H1 (cell line): ENCODE data around the gene B4GAT1.

Experiments
- EZH2 ChIP-seq: fragments of 200-600 bp; sonication (generic); IDR thresholded peaks from 2 replicates; pipeline ENCODE4 v1.7.1; 2012; ENCODE audit warnings: low read depth, mild to moderate bottlenecking, moderate library complexity, low read length, inconsistent platforms; ENCODE audit not compliant: severe bottlenecking
- JUND ChIP-seq: IDR thresholded peaks from 2 replicates; pipeline ENCODE4 v1.6.1; 2011; ENCODE audit warnings: mild to moderate bottlenecking, improper control_type of control experiment, low read length
- POLR2A ChIP-seq, 2 experiments: IDR thresholded peaks; 1 replicate in 1 of 2; 2 replicates in 1 of 2; pipeline ENCODE4 v1.6.1; 2011; ENCODE audit warnings: low read depth in 2 of 2, low read length in 2 of 2, mild to moderate bottlenecking in 2 of 2; ENCODE audit errors: control extremely low read depth in 1 of 2
- POLR2AphosphoS5 ChIP-seq: IDR thresholded peaks from 2 replicates; pipeline ENCODE4 v1.6.1; 2011; ENCODE audit warnings: low read depth, low read length
- TF ChIP-seq, protein P1 (sequence below), 3 experiments: IDR thresholded peaks; 1 replicate in 2 of 3; 2 replicates in 1 of 3; pipeline versions ENCODE4 v1.5.1 to v1.6.1; 2011; ENCODE audit warnings: low read length in 3 of 3, mild to moderate bottlenecking in 3 of 3, inconsistent platforms in 2 of 3, low read depth in 1 of 3, moderate library complexity in 1 of 3; ENCODE audit not compliant: insufficient read depth in 1 of 3; ENCODE audit errors: control extremely low read depth in 1 of 3

GRCh38 chr11:66331542-66332370, 15.7 kb downstream of the B4GAT1 start:
- TF ChIP-seq, protein P1, sequence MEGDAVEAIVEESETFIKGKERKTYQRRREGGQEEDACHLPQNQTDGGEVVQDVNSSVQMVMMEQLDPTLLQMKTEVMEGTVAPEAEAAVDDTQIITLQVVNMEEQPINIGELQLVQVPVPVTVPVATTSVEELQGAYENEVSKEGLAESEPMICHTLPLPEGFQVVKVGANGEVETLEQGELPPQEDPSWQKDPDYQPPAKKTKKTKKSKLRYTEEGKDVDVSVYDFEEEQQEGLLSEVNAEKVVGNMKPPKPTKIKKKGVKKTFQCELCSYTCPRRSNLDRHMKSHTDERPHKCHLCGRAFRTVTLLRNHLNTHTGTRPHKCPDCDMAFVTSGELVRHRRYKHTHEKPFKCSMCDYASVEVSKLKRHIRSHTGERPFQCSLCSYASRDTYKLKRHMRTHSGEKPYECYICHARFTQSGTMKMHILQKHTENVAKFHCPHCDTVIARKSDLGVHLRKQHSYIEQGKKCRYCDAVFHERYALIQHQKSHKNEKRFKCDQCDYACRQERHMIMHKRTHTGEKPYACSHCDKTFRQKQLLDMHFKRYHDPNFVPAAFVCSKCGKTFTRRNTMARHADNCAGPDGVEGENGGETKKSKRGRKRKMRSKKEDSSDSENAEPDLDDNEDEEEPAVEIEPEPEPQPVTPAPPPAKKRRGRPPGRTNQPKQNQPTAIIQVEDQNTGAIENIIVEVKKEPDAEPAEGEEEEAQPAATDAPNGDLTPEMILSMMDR (IDR thresholded peaks at IDR 0.05; ENCODE audit: control extremely low read depth in 1 of 3, insufficient read depth in 1 of 3, low read depth in 1 of 3, low read length in 3 of 3), result no peak
- TF ChIP-seq POLR2A (IDR thresholded peaks at IDR 0.05; ENCODE audit: control extremely low read depth in 1 of 2, low read depth in 2 of 2, low read length in 2 of 2) (no peak), EZH2 (no peak), POLR2AphosphoS5 (no peak), JUND (no peak)
